DOHH2 (cell line): ENCODE measurements around the gene GAREM1.

ENCODE experiments used
- CTCF ChIP-seq: fragments of 200-600 bp; sonication (generic); IDR thresholded peaks from one replicate; pipeline ENCODE4 v1.5.1; 2014; ENCODE audit warnings: antibody characterized with exemption, mild to moderate bottlenecking, low read depth, low read length; ENCODE audit not compliant: poor library complexity, severe bottlenecking
- EZH2phosphoT487 ChIP-seq: fragments of 200-600 bp; sonication (generic); IDR thresholded peaks from 2 replicates; pipeline ENCODE4 v1.6.1; 2017; ENCODE audit warnings: borderline replicate concordance, mild to moderate bottlenecking, antibody characterized with exemption, low read length, moderate library complexity, mixed read lengths

GRCh38 chr18:32301976-32302743 lies 168.5 kb downstream of the GAREM1 start:
- TF ChIP-seq CTCF (no peak), EZH2phosphoT487 (no peak)
